SH-SY5Y (cell line): ENCODE results near the gene SLC35F2.

Experiments used
- GATA2 ChIP-seq: IDR thresholded peaks from 2 replicates; pipeline ENCODE4 v1.6.1; 2011; ENCODE audit warnings: mild to moderate bottlenecking, low read depth, low read length
- GATA3 ChIP-seq: IDR thresholded peaks from 2 replicates; pipeline ENCODE4 v1.6.1; 2011; ENCODE audit warnings: low read depth, mild to moderate bottlenecking, low read length, moderate library complexity

GRCh38 chr11:107791343-107792048 lies 67.1 kb downstream of the SLC35F2 start:
- TF ChIP-seq GATA2 (no peak), GATA3 (no peak)
